Measurements from ENCODE around the gene PRMT5.

DNA sequence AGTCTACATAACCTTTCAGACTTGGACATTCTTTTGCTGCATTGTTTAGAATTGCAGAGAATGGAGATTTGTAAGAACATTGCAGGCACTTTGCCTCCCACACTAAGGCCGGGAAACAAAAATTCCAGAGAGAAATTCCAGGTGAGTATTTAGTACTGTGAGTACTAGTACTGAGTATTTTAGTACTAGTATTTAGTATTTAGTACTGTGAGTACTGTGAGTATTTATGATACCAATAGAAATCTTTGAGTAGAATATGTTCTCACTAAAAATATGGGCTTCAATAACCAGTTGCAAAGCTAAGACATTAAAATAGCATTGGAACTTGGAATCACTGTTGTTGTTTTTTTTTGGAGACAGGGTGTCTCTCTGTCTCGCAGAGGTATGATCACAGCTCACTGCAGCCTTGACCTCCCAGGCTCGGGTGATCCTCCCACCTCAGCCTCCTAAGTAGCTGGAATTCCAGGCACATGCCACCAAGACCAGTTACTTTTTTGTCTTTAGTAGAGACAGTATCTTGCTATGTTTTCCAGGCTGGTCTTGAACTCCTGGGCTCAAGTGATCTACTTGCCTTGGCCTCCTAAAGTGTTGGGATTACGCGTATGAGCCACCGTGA, 33.0 kb upstream of the PRMT5 start:
- TF ChIP-seq, protein P1, sequence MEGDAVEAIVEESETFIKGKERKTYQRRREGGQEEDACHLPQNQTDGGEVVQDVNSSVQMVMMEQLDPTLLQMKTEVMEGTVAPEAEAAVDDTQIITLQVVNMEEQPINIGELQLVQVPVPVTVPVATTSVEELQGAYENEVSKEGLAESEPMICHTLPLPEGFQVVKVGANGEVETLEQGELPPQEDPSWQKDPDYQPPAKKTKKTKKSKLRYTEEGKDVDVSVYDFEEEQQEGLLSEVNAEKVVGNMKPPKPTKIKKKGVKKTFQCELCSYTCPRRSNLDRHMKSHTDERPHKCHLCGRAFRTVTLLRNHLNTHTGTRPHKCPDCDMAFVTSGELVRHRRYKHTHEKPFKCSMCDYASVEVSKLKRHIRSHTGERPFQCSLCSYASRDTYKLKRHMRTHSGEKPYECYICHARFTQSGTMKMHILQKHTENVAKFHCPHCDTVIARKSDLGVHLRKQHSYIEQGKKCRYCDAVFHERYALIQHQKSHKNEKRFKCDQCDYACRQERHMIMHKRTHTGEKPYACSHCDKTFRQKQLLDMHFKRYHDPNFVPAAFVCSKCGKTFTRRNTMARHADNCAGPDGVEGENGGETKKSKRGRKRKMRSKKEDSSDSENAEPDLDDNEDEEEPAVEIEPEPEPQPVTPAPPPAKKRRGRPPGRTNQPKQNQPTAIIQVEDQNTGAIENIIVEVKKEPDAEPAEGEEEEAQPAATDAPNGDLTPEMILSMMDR (IDR thresholded peaks at IDR 0.05): no peak
- TF ChIP-seq POLR2A (IDR thresholded peaks at IDR 0.05): no peak
